Lung (tissue), 12 donors: ENCODE measurements around the gene SH2D3A. TPM values are rescaled to one million over a fixed set of nuclear protein-coding genes. Genes with fewer than 3 reads are reported as not detected.
"Not testable (repeated sequence)": the region's sequence is repeated elsewhere in the genome, so short reads cannot be mapped to it uniquely, and the experiment has no call there.

ENCODE experiments used
- ATAC-seq: fragments of 200-7000 bp; cut with Tn5 transposase; one replicate; pipeline ENCODE4 v1.9.1; 2020; ENCODE audit warnings: moderate number of reproducible peaks; ENCODE audit not compliant: insufficient read depth, low FRiP score
- DNase-seq, 3 donors: peaks; one replicate each; pipeline ENCODE4 v3.0.0-alpha.2; 2013 to 2017
- H3K27ac ChIP-seq, 2 donors: one replicate each; pipeline ENCODE4 v1.5.1; 2013; ENCODE audit warnings: mild to moderate bottlenecking in 2 of 2, moderate library complexity in 2 of 2, control low read depth in 1 of 2, inconsistent platforms in 1 of 2, low read depth in 1 of 2, low read length in 1 of 2
- H3K27me3 ChIP-seq, 3 donors: one replicate each; pipeline ENCODE4 v1.5.1; 2013; ENCODE audit warnings: low read length in 2 of 3; ENCODE audit not compliant: control insufficient read depth in 3 of 3, insufficient read depth in 3 of 3
- H3K36me3 ChIP-seq, 4 donors: one replicate each; pipeline ENCODE4 v1.5.1; 2013; ENCODE audit warnings: low read length in 4 of 4, mild to moderate bottlenecking in 1 of 4, moderate library complexity in 1 of 4; ENCODE audit not compliant: control insufficient read depth in 4 of 4, insufficient read depth in 4 of 4
- H3K4me1 ChIP-seq, 5 donors: one replicate each; pipeline ENCODE4 v1.5.1; 2013; ENCODE audit warnings: low read length in 5 of 5, mild to moderate bottlenecking in 2 of 5, moderate library complexity in 1 of 5; ENCODE audit not compliant: control insufficient read depth in 5 of 5, insufficient read depth in 5 of 5
- H3K4me3 ChIP-seq: one replicate; pipeline ENCODE4 v1.5.1; 2013; ENCODE audit warnings: mild to moderate bottlenecking, control low read depth, moderate library complexity
- H3K9ac ChIP-seq, 2 donors: one replicate each; pipeline ENCODE4 v1.5.1; 2013; ENCODE audit warnings: low read length in 2 of 2, control low read depth in 1 of 2; ENCODE audit not compliant: insufficient read depth in 1 of 2
- H3K9me3 ChIP-seq, 4 donors: one replicate each; pipeline ENCODE4 v1.5.1; 2013; ENCODE audit warnings: low read length in 3 of 4, mild to moderate bottlenecking in 1 of 4, moderate library complexity in 1 of 4; ENCODE audit not compliant: control insufficient read depth in 4 of 4, insufficient read depth in 3 of 4
- WGBS, 2 donors: extraction: QIAGEN DNeasy Blood & Tissue Kit; methylation state at CpG; one replicate each; pipeline ENCODE4 v1.1.7; 2013; 5-methylcytosine and 5-hydroxymethylcytosine counted together
- polyA plus RNA-seq, 2 donors: library from polyadenylated mRNA; stranded (reverse); fragments of 200-250 nt; gene quantifications; one replicate each; pipeline ENCODE4 v1.2.1, GENCODE V29; 2013
- total RNA-seq, 2 donors: library from RNA; depleted of rRNA in 1 of 2; stranded (reverse); fragments of >200 nt in 1 of 2; gene quantifications; one replicate each; pipeline ENCODE4 v1.2.1, GENCODE V29; 2014 to 2021
- TF ChIP-seq, protein P1 (sequence below): IDR thresholded peaks from 2 replicates; pipeline ENCODE4 v1.5.1; 2012; ENCODE audit warnings: mild to moderate bottlenecking; ENCODE audit errors: control extremely low read depth, extremely low read depth
- donor health status: control.
- donor health status: control.
- donor health status: Bipolar disorder and iron deficiency.
- donor health status: healthy.
- donor health status: DM: yes; HTN: yes; CAD: no.

Gene SH2D3A
- total and polyA plus RNA-seq, 4 donors, result 16.6 to 30.6 (median 22.7) TPM

- ATAC-seq, result no peak
- TF ChIP-seq, protein P1, sequence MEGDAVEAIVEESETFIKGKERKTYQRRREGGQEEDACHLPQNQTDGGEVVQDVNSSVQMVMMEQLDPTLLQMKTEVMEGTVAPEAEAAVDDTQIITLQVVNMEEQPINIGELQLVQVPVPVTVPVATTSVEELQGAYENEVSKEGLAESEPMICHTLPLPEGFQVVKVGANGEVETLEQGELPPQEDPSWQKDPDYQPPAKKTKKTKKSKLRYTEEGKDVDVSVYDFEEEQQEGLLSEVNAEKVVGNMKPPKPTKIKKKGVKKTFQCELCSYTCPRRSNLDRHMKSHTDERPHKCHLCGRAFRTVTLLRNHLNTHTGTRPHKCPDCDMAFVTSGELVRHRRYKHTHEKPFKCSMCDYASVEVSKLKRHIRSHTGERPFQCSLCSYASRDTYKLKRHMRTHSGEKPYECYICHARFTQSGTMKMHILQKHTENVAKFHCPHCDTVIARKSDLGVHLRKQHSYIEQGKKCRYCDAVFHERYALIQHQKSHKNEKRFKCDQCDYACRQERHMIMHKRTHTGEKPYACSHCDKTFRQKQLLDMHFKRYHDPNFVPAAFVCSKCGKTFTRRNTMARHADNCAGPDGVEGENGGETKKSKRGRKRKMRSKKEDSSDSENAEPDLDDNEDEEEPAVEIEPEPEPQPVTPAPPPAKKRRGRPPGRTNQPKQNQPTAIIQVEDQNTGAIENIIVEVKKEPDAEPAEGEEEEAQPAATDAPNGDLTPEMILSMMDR, result no peak
- DNase-seq, result peak; percentile 64 to 84 (median 75)
- H3K27ac ChIP-seq, result no peak overlapping the region
- no peaks in the 10 kb centered on the region for H3K27me3 ChIP-seq
- H3K4me3 ChIP-seq, result no peak overlapping the region
- no peaks in the 10 kb centered on the region for H3K9me3 ChIP-seq
- H3K9ac ChIP-seq, result no peak overlapping the region
- peaks cover 0 to 18% (median 10%) of the 10 kb centered on the region in 5 donors for H3K4me1 ChIP-seq
- H3K36me3 ChIP-seq, result peaks cover 23 to 51% (median 48%) of the 10 kb centered on the region in 4 donors
- WGBS, 2 donors, result 72 to 88% methylated on average over 19 to 20 of the region's 20 CpGs
Measured at GRCh38 chr19:6750062-6750461, 17.2 kb downstream of the SH2D3A start.

DNA sequence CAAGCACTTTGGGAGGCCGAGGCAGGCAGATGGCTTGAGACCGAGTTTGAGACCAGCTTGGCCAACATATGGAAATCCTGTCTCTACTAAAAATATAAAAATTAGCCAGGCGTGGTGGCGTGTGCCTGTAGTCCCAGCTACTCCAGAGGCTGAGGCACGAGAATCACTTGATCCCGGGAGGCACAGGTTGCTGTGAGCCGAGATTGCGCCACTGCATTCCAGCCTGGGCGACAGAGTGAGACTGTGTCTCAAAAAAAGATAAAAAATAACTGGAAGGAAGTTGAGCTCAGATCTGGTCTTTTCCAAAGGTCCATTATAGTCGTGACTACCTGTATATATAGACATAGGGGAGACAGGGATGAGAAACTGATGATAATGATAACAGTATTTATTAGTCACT, 18.7 kb downstream of the SH2D3A start:
- not testable (repeated sequence) for H3K9me3 ChIP-seq, DNase-seq, ATAC-seq, H3K4me3 ChIP-seq, H3K9ac ChIP-seq, H3K27me3 ChIP-seq
- peaks cover 26 to 57% (median 47%) of the 10 kb centered on the region in 4 donors for H3K36me3 ChIP-seq
- H3K27ac ChIP-seq, result peak overlapping the region in 1 of 2 donors; percentile 44
- H3K4me1 ChIP-seq, result peaks cover 0 to 33% (median 20%) of the 10 kb centered on the region in 5 donors
- 71 to 85% methylated on average over 10 of the region's 10 CpGs for WGBS, 2 donors

DNA sequence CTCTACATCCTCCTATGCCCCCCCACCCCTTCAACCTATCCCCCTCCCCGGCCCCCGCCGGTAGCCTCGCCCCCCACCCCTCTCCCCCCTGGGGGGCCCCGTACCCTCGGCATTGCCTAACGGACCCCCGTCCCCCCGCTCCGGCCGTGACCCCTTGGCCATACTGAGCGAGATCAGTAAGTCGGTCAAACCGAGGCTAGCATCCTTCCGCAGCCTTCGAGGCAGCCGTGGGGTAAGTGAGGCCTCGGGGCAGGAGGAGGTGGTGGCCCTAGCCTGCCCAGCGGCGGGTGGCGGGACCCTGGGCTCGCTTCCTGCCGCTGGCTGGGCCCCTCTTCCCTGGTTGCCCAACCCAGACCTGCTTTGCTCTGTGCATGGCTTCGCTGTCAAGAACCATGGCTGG, 21.3 kb downstream of the SH2D3A start:
- H3K9me3 ChIP-seq, result no peaks in the 10 kb centered on the region
- WGBS, 2 donors, result 89 to 94% methylated on average over 21 to 24 of the region's 24 CpGs
- no peak overlapping the region for H3K9ac ChIP-seq
- peaks cover 29 to 52% (median 40%) of the 10 kb centered on the region in 4 donors for H3K36me3 ChIP-seq
- DNase-seq, result no peak
- TF ChIP-seq, protein P1, result no peak
- H3K27ac ChIP-seq, result no peak overlapping the region
- H3K4me1 ChIP-seq, result peaks cover 0 to 50% (median 26%) of the 10 kb centered on the region in 5 donors
- H3K4me3 ChIP-seq, result no peak overlapping the region
- H3K27me3 ChIP-seq, result no peaks in the 10 kb centered on the region
- no peak for ATAC-seq

- Histone ChIP-seq H3K9ac (peak overlapping the region in 1 of 2 donors; percentile 28), H3K27ac (peak overlapping the region; percentile 81), H3K4me3 (no peak overlapping the region), H3K4me1 (peaks cover 0 to 48% (median 26%) of the 10 kb centered on the region in 5 donors), H3K9me3 (no peaks in the 10 kb centered on the region), H3K27me3 (no peaks in the 10 kb centered on the region), H3K36me3 (peaks cover 21 to 48% (median 34%) of the 10 kb centered on the region in 4 donors)
- peak; percentile 62 for ATAC-seq
- WGBS, 2 donors, result 35 to 59% methylated on average over 40 to 41 of the region's 41 CpGs
- TF ChIP-seq, protein P1, result no peak
- peak; percentile 94 to 98 (median 96) for DNase-seq
Measured at GRCh38 chr19:6744381-6745301, 22.6 kb downstream of the SH2D3A start.
